ENCODE measurements around the gene DIRAS1.

- TF ChIP-seq CTCF (IDR thresholded peaks at IDR 0.05; ENCODE audit: low read depth, low read length, poor library complexity, severe bottlenecking) (no peak), EZH2phosphoT487 (IDR thresholded peaks at IDR 0.05; ENCODE audit: borderline replicate concordance, low read length) (no peak)
These were observed 34.2 kb upstream of the DIRAS1 start for GRCh38 chr19:2755448-2755705.
